Endothelial cell of umbilical vein (primary cell): ENCODE results near the gene OR10D3.

Experiments used
- CTCF ChIP-seq, 2 donors: IDR thresholded peaks; 1 replicate in 1 of 2; 2 replicates in 1 of 2; pipeline ENCODE4 v1.5.1; 2011; ENCODE audit warnings: low read length in 2 of 2, mild to moderate bottlenecking in 2 of 2, moderate library complexity in 2 of 2, control low read depth in 1 of 2, inconsistent platforms in 1 of 2, low read depth in 1 of 2; ENCODE audit not compliant: insufficient read depth in 1 of 2; ENCODE audit errors: extremely low read depth in 1 of 2
- MAX ChIP-seq: IDR thresholded peaks from 2 replicates; pipeline ENCODE4 v1.6.1; 2011; ENCODE audit not compliant: insufficient read depth, insufficient read length

- no peak for TF ChIP-seq CTCF (IDR thresholded peaks at IDR 0.05; ENCODE audit: extremely low read depth in 1 of 2, insufficient read depth in 1 of 2, low read depth in 1 of 2, low read length in 2 of 2)
- no peak for TF ChIP-seq MAX
Observed at GRCh38 chr11:124193221-124194010, 10.3 kb downstream of the OR10D3 start.
